WTC11 (cell line): ENCODE data around the gene EIF4G1. TPM values are rescaled to one million over a fixed set of nuclear protein-coding genes. Genes with fewer than 3 reads are reported as not detected.

Experiments used
- ATAC-seq: fragments of 200-7000 bp; cut with Tn5 transposase; 2 replicates; pipeline ENCODE4 v1.10.0; 2021; ENCODE audit warnings: mild to moderate bottlenecking, moderate library complexity
- CTCF ChIA-PET: fragments of 300-600 bp; sonication (Branson Sonifier 250); formaldehyde crosslinking; loops from one replicate; lab custom pipeline; 2021; ENCODE audit warnings: antibody characterized with exemption; lab: Charles Lee
- POLR2A ChIA-PET: fragments of 350-600 bp; sonication (Branson Sonifier 250); formaldehyde crosslinking; loops from one replicate; lab custom pipeline; 2021; ENCODE audit warnings: antibody characterized with exemption; lab: Charles Lee
- DNase-seq: peaks from one replicate; pipeline ENCODE4 v3.0.0; 2021; ENCODE audit warnings: low spot score
- H3K27ac Mint-ChIP-seq: 2 replicates; pipeline ENCODE4 v1.8.0; 2021; ENCODE audit warnings: mixed read lengths
- H3K27me3 Mint-ChIP-seq: 2 replicates; pipeline ENCODE4 v1.8.0; 2021; ENCODE audit warnings: low read depth, mild to moderate bottlenecking, moderate library complexity, mixed read lengths
- H3K36me3 Mint-ChIP-seq: 2 replicates; pipeline ENCODE4 v1.8.0; 2021; ENCODE audit warnings: mixed read lengths
- H3K4me1 Mint-ChIP-seq: 2 replicates; pipeline ENCODE4 v1.8.0; 2022; ENCODE audit warnings: mixed read lengths
- H3K4me3 Mint-ChIP-seq: 2 replicates; pipeline ENCODE4 v1.8.0; 2021; ENCODE audit warnings: mild to moderate bottlenecking, moderate library complexity, mixed read lengths
- H3K9me3 Mint-ChIP-seq: 2 replicates; pipeline ENCODE4 v1.8.0; 2021; ENCODE audit warnings: mixed read lengths
- IRF2 ChIP-seq: sonication (generic); formaldehyde crosslinking; IDR thresholded peaks from 2 replicates; pipeline ENCODE4 v1.8.0; 2022; ENCODE audit warnings: low read depth, missing genetic modification reagents, borderline replicate concordance
- JUN ChIP-seq: sonication (generic); formaldehyde crosslinking; IDR thresholded peaks from 2 replicates; pipeline ENCODE4 v1.8.0; 2023; ENCODE audit warnings: mild to moderate bottlenecking, missing genetic modification reagents
- KAT7 ChIP-seq: sonication (generic); formaldehyde crosslinking; IDR thresholded peaks from 2 replicates; pipeline ENCODE4 v1.8.1; 2023; ENCODE audit warnings: missing genetic modification reagents, mild to moderate bottlenecking, borderline replicate concordance
- NFYB ChIP-seq: sonication (generic); formaldehyde crosslinking; conservative IDR thresholded peaks from 2 replicates; pipeline ENCODE4 v1.8.0; 2022; ENCODE audit warnings: low read depth, missing genetic modification reagents
- NR2C2 ChIP-seq: sonication (generic); formaldehyde crosslinking; IDR thresholded peaks from 2 replicates; pipeline ENCODE4 v1.8.0; 2022; ENCODE audit warnings: mild to moderate bottlenecking, missing genetic modification reagents
- SMAD3 ChIP-seq: sonication (generic); formaldehyde crosslinking; IDR thresholded peaks from 2 replicates; pipeline ENCODE4 v1.8.0; 2022; ENCODE audit warnings: missing genetic modification reagents, mild to moderate bottlenecking, borderline replicate concordance
- SMAD4 ChIP-seq: sonication (generic); formaldehyde crosslinking; IDR thresholded peaks from 2 replicates; pipeline ENCODE4 v1.8.0; 2022; ENCODE audit warnings: mild to moderate bottlenecking, missing genetic modification reagents
- SP1 ChIP-seq: sonication (generic); formaldehyde crosslinking; conservative IDR thresholded peaks from 2 replicates; pipeline ENCODE4 v1.8.1; 2022; ENCODE audit warnings: missing genetic modification reagents
- TCF7 ChIP-seq: sonication (generic); formaldehyde crosslinking; IDR thresholded peaks from 2 replicates; pipeline ENCODE4 v1.8.0; 2022; ENCODE audit warnings: mild to moderate bottlenecking, low read depth, missing genetic modification reagents, moderate library complexity
- ZNF138 ChIP-seq: sonication (generic); formaldehyde crosslinking; conservative IDR thresholded peaks from 2 replicates; pipeline ENCODE4 v1.8.1; 2022; ENCODE audit warnings: mild to moderate bottlenecking, moderate library complexity, missing genetic modification reagents
- ZNF317 ChIP-seq: sonication (generic); formaldehyde crosslinking; IDR thresholded peaks from 2 replicates; pipeline ENCODE4 v1.8.1; 2023; ENCODE audit warnings: low read depth, mild to moderate bottlenecking, moderate library complexity, missing genetic modification reagents, borderline replicate concordance
- total RNA-seq: library from RNA; stranded (reverse); gene quantifications from 3 replicates; pipeline ENCODE4 v1.2.3, GENCODE V29; 2021
- TF ChIP-seq, protein P1 (sequence below): sonication (generic); formaldehyde crosslinking; IDR thresholded peaks from 2 replicates; pipeline ENCODE4 v1.8.0; 2022; ENCODE audit warnings: mild to moderate bottlenecking, missing genetic modification reagents
- TF ChIP-seq, protein P2 (sequence below): sonication (generic); formaldehyde crosslinking; IDR thresholded peaks from 2 replicates; pipeline ENCODE4 v1.8.0; 2022; ENCODE audit warnings: mild to moderate bottlenecking, missing genetic modification reagents
- TF ChIP-seq, protein P3 (sequence below): sonication (generic); formaldehyde crosslinking; IDR thresholded peaks from 2 replicates; pipeline ENCODE4 v1.8.1; 2023; ENCODE audit warnings: mild to moderate bottlenecking, moderate library complexity, missing genetic modification reagents
- TF ChIP-seq, protein P4 (sequence below): sonication (generic); formaldehyde crosslinking; conservative IDR thresholded peaks from 2 replicates; pipeline ENCODE4 v1.8.1; 2022; ENCODE audit warnings: mild to moderate bottlenecking, missing genetic modification reagents
- TF ChIP-seq, protein P5 (sequence below): sonication (generic); formaldehyde crosslinking; IDR thresholded peaks from 2 replicates; pipeline ENCODE4 v1.8.1; 2022; ENCODE audit warnings: low read depth, missing genetic modification reagents, borderline replicate concordance
- TF ChIP-seq, protein P6 (sequence below): sonication (generic); formaldehyde crosslinking; conservative IDR thresholded peaks from 2 replicates; pipeline ENCODE4 v1.8.1; 2023; ENCODE audit warnings: mild to moderate bottlenecking, low read depth, missing genetic modification reagents, moderate library complexity

EIF4G1 gene
- total RNA-seq, 1 experiment from 2014 or later = 557 TPM

DNA sequence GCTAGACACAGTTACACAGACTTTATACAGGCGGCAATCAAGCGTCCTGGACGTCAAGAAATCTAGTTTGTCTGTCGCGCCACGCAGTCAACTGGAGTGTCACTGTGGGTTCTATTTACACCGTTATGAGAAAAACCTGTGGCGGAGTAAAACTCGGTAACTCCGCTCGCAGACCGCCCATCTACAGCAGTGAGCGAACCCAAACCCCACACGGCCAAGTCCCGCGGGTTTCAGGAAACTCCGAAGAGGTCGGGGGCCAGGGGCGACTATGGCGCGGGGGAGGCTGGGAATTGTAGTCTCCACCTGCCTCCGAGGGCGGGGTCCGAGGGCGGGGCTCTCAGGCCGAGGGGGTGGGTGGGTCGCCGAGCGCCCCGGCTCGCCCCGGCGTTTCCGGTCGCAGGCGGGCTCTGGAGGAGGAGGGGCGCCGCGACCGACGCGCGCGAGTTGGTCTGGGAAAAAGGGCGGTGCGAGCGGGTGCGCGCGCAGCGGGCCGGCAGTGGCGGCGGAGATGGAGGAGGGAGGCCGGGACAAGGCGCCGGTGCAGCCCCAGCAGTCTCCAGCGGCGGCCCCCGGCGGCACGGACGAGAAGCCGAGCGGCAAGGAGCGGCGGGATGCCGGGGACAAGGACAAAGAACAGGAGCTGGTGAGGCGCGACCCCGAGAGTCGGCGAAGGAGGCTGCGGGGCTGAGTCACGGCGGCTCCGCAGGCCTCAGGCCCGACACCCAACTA is 15.5 kb upstream of the EIF4G1 start, which contains the start of gene PSMD2 (continued):
- TF ChIP-seq SP1 (CRISPR knock-in tag) (peak; percentile 86), NFYB (no peak), SMAD4 (no peak), NR2C2 (CRISPR knock-in tag) (0 out of 2 replicates have a peak, but pooled peaks have one; percentile 30), ZNF138 (CRISPR knock-in tag) (0 out of 2 replicates have a peak, but pooled peaks have one; percentile 33)
- TF ChIP-seq, protein P1, sequence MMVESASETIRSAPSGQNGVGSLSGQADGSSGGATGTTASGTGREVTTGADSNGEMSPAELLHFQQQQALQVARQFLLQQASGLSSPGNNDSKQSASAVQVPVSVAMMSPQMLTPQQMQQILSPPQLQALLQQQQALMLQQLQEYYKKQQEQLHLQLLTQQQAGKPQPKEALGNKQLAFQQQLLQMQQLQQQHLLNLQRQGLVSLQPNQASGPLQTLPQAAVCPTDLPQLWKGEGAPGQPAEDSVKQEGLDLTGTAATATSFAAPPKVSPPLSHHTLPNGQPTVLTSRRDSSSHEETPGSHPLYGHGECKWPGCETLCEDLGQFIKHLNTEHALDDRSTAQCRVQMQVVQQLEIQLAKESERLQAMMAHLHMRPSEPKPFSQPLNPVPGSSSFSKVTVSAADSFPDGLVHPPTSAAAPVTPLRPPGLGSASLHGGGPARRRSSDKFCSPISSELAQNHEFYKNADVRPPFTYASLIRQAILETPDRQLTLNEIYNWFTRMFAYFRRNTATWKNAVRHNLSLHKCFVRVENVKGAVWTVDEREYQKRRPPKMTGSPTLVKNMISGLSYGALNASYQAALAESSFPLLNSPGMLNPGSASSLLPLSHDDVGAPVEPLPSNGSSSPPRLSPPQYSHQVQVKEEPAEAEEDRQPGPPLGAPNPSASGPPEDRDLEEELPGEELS (CRISPR knock-in tag) = 0 out of 2 replicates have a peak, but pooled peaks have one; percentile 75
- TF ChIP-seq, protein P2, sequence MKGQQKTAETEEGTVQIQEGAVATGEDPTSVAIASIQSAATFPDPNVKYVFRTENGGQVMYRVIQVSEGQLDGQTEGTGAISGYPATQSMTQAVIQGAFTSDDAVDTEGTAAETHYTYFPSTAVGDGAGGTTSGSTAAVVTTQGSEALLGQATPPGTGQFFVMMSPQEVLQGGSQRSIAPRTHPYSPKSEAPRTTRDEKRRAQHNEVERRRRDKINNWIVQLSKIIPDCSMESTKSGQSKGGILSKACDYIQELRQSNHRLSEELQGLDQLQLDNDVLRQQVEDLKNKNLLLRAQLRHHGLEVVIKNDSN (CRISPR knock-in tag) = 0 out of 2 replicates have a peak, but pooled peaks have one; percentile 19
- TF ChIP-seq, protein P3, sequence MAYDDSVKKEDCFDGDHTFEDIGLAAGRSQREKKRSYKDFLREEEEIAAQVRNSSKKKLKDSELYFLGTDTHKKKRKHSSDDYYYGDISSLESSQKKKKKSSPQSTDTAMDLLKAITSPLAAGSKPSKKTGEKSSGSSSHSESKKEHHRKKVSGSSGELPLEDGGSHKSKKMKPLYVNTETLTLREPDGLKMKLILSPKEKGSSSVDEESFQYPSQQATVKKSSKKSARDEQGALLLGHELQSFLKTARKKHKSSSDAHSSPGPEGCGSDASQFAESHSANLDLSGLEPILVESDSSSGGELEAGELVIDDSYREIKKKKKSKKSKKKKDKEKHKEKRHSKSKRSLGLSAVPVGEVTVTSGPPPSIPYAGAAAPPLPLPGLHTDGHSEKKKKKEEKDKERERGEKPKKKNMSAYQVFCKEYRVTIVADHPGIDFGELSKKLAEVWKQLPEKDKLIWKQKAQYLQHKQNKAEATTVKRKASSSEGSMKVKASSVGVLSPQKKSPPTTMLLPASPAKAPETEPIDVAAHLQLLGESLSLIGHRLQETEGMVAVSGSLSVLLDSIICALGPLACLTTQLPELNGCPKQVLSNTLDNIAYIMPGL (CRISPR knock-in tag) = peak; percentile 81; the same call in 1 of the 2 replicates

DNA sequence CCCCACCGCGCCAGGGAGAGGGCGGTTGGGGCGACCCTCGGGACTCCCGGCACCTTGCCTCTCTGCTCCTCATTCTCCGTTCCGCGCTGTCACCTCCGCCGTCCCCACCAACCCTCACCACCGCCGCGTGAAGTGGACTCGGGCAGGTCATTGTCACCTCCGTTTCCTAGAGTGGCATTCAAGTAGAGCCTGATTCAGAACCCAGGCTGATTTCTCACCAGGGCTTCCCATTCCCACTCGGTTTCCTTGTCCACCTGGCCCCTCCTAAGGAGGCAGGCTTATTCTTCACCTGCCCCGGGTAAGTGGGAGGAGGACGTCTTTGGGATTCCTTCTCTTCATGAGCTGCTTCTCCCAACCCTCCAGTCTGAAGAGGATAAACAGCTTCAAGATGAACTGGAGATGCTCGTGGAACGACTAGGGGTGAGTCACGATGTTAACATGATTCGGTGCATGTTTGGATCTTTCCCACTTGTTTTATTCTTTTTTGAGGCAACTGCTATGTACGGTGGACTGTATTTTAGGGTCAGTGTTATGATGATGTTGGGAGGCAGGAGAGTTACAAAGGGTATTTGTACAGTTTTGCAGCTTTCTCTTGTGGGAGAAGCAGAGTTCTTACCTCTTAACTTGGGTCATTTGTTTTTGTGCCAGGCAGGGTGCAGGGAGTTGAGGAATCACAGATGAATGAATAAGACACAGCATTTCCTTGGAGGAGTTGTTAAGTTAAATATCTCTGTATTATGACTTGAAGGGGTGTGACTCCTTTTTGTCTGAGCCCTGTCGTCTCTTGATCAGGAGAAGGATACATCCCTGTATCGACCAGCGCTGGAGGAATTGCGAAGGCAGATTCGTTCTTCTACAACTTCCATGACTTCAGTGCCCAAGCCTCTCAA is 14.7 kb upstream of the EIF4G1 start:
- H3K9me3 Mint-ChIP-seq = no peaks in the 10 kb centered on the region
- CTCF ChIA-PET = no interaction called here
- ATAC-seq (no peak), DNase-seq (no peak)
- peaks cover 4% of the 10 kb centered on the region; the same call in 1 of the 2 replicates for H3K27me3 Mint-ChIP-seq
- TF ChIP-seq ZNF138 (CRISPR knock-in tag) = no peak
- TF ChIP-seq, protein P4, sequence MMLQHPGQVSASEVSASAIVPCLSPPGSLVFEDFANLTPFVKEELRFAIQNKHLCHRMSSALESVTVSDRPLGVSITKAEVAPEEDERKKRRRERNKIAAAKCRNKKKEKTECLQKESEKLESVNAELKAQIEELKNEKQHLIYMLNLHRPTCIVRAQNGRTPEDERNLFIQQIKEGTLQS (CRISPR knock-in tag) = no peak
- TF ChIP-seq JUN (CRISPR knock-in tag) = 0 out of 2 replicates have a peak, but pooled peaks have one; percentile 17
- TF ChIP-seq, protein P3 (CRISPR knock-in tag) = peak; percentile 16; the same call in 1 of the 2 replicates
- peak overlapping the region; percentile 96 for H3K4me3 Mint-ChIP-seq
- H3K27ac Mint-ChIP-seq = peak overlapping the region; percentile 89
- peaks cover 12% of the 10 kb centered on the region for H3K4me1 Mint-ChIP-seq
- peaks cover 51% of the 10 kb centered on the region for H3K36me3 Mint-ChIP-seq
- POLR2A ChIA-PET = interaction anchor here (0.8 kb wide), 1 partner anchor 24 kb away, joined by 4 read pairs; no protein-coding TSS in a partner anchor

DNA sequence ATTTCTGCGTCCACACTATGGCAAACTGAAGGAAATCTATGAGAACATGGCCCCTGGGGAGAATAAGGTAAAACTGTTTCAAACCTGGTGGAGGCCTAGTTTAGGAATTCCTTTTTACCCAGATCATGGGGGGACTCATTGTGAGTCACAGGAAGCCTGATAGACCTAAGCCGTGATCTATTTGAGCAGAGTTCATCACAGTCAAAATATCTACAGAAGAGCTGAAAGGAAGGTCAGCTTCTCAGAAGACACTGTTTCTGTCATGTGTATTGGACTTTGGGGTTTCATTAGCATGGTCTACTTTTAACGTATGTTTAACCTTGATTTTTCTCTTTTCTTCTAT is 14.1 kb upstream of the EIF4G1 start:
- ChIA-PET POLR2A (no interaction called here), CTCF (no interaction called here)
- Mint-ChIP-seq H3K4me3 (peak overlapping the region; percentile 96), H3K9me3 (no peaks in the 10 kb centered on the region), H3K4me1 (peaks cover 12% of the 10 kb centered on the region), H3K36me3 (peaks cover 54% of the 10 kb centered on the region), H3K27me3 (no peaks in the 10 kb centered on the region), H3K27ac (peak overlapping the region; percentile 70; the same call in 1 of the 2 replicates)
- DNase-seq (no peak), ATAC-seq (no peak)
- TF ChIP-seq IRF2 (CRISPR knock-in tag) = no peak
- TF ChIP-seq TCF7 (CRISPR knock-in tag) = no peak
- TF ChIP-seq KAT7 = no peak
- TF ChIP-seq, protein P5, sequence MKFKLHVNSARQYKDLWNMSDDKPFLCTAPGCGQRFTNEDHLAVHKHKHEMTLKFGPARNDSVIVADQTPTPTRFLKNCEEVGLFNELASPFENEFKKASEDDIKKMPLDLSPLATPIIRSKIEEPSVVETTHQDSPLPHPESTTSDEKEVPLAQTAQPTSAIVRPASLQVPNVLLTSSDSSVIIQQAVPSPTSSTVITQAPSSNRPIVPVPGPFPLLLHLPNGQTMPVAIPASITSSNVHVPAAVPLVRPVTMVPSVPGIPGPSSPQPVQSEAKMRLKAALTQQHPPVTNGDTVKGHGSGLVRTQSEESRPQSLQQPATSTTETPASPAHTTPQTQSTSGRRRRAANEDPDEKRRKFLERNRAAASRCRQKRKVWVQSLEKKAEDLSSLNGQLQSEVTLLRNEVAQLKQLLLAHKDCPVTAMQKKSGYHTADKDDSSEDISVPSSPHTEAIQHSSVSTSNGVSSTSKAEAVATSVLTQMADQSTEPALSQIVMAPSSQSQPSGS = no peak
- TF ChIP-seq, protein P6, sequence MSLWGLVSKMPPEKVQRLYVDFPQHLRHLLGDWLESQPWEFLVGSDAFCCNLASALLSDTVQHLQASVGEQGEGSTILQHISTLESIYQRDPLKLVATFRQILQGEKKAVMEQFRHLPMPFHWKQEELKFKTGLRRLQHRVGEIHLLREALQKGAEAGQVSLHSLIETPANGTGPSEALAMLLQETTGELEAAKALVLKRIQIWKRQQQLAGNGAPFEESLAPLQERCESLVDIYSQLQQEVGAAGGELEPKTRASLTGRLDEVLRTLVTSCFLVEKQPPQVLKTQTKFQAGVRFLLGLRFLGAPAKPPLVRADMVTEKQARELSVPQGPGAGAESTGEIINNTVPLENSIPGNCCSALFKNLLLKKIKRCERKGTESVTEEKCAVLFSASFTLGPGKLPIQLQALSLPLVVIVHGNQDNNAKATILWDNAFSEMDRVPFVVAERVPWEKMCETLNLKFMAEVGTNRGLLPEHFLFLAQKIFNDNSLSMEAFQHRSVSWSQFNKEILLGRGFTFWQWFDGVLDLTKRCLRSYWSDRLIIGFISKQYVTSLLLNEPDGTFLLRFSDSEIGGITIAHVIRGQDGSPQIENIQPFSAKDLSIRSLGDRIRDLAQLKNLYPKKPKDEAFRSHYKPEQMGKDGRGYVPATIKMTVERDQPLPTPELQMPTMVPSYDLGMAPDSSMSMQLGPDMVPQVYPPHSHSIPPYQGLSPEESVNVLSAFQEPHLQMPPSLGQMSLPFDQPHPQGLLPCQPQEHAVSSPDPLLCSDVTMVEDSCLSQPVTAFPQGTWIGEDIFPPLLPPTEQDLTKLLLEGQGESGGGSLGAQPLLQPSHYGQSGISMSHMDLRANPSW (CRISPR knock-in tag) = no peak
- TF ChIP-seq SMAD3 (CRISPR knock-in tag) = no peak
- no peak for TF ChIP-seq ZNF317 (CRISPR knock-in tag)
